Fibroblast of lung (primary cell): ENCODE results near the gene CAPSL. TPM values are rescaled to one million over a fixed set of nuclear protein-coding genes. Genes with fewer than 3 reads are reported as not detected.

Experiments used
- DNase-seq, 2 donors: peaks; one replicate each; pipeline versions ENCODE4 v3.0.0 to v3.0.0-alpha.2; 2010; ENCODE audit warnings: low read depth in 2 of 2
- H2AFZ ChIP-seq: 2 replicates; pipeline ENCODE4 v1.5.1; 2012; ENCODE audit warnings: low read length, control low read depth, inconsistent platforms
- H3K27ac ChIP-seq: 2 replicates; pipeline ENCODE4 v1.5.1; 2011; ENCODE audit warnings: low read length, control low read depth; ENCODE audit not compliant: insufficient read depth
- H3K27me3 ChIP-seq: 2 replicates; pipeline ENCODE4 v1.5.1; 2011; ENCODE audit warnings: mild to moderate bottlenecking, low read length; ENCODE audit not compliant: control insufficient read depth, insufficient read depth
- H3K36me3 ChIP-seq: 2 replicates; pipeline ENCODE4 v1.5.1; 2011; ENCODE audit warnings: low read length; ENCODE audit not compliant: control insufficient read depth, insufficient read depth
- H3K4me1 ChIP-seq: 2 replicates; pipeline ENCODE4 v1.5.1; 2011; ENCODE audit warnings: low read length; ENCODE audit not compliant: control insufficient read depth, insufficient read depth; ENCODE audit errors: extremely low read depth
- H3K4me2 ChIP-seq: 2 replicates; pipeline ENCODE4 v1.5.1; 2011; ENCODE audit warnings: low read length, control low read depth; ENCODE audit not compliant: insufficient read depth; ENCODE audit errors: extremely low read depth
- H3K4me3 ChIP-seq, 4 experiments: fragments of 200-600 bp in 1 of 4; sonication (generic) in 1 of 4; replicated peaks in 1 of 4; 2 replicates each; pipeline ENCODE4 v1.5.1; 2011 to 2016; ENCODE audit warnings: low read length in 4 of 4, low read depth in 3 of 4, mild to moderate bottlenecking in 3 of 4, control low read depth in 2 of 4, inconsistent platforms in 1 of 4, mixed read lengths in 1 of 4; ENCODE audit not compliant: insufficient read depth in 1 of 4; ENCODE audit errors: control extremely low read depth in 1 of 4
- H3K79me2 ChIP-seq: 2 replicates; pipeline ENCODE4 v1.5.1; 2012; ENCODE audit warnings: mild to moderate bottlenecking, low read length, inconsistent platforms; ENCODE audit not compliant: control insufficient read depth, insufficient read depth
- H3K9ac ChIP-seq: 2 replicates; pipeline ENCODE4 v1.5.1; 2011; ENCODE audit warnings: mild to moderate bottlenecking, low read length, control low read depth; ENCODE audit not compliant: insufficient read depth
- H3K9me3 ChIP-seq: 2 replicates; pipeline ENCODE4 v1.5.1; 2012; ENCODE audit warnings: low read depth, low read length; ENCODE audit not compliant: control insufficient read depth, insufficient read depth
- H4K20me1 ChIP-seq: 2 replicates; pipeline ENCODE4 v1.5.1; 2011; ENCODE audit warnings: low read length; ENCODE audit not compliant: control insufficient read depth, insufficient read depth; ENCODE audit errors: extremely low read depth
- CTCF ChIP-seq, 2 donors: IDR thresholded peaks in 1 of 2; conservative IDR thresholded peaks in 1 of 2; 1 replicate in 1 of 2; 2 replicates in 1 of 2; pipeline ENCODE4 v1.5.1; 2011 to 2012; ENCODE audit warnings: low read length in 2 of 2, control low read depth in 1 of 2, inconsistent platforms in 1 of 2, low read depth in 1 of 2, mild to moderate bottlenecking in 1 of 2
- EZH2 ChIP-seq: IDR thresholded peaks from 2 replicates; pipeline ENCODE4 v1.5.1; 2012; ENCODE audit warnings: low read length, control low read depth, mild to moderate bottlenecking; ENCODE audit errors: missing control alignments
- polyA plus RNA-seq, 2 donors: library from polyadenylated mRNA; depleted of rRNA in 1 of 2; stranded (reverse) in 1 of 2; unstranded in 1 of 2; fragments of >200 nt; gene quantifications; 2 replicates each; pipeline ENCODE4 v1.2.1, GENCODE V29; 2011 to 2012; ENCODE audit warnings: missing spikeins in 1 of 2
- total RNA-seq: library from RNA; depleted of rRNA; stranded (reverse); fragments of >200 nt; gene quantifications from 2 replicates; pipeline ENCODE4 v1.2.1, GENCODE V29; 2014

The CAPSL gene
- total and polyA plus RNA-seq, 2 donors (not counting 1 experiment from before 2014, with no cell fraction given), result 0.33 to 0.96 TPM

- DNase-seq, result peak; percentile 20 to 65
- Histone ChIP-seq H3K36me3 (no peaks in the 10 kb centered on the region), H3K4me3 (peak overlapping the region in 3 of 4 experiments; percentile 18 to 45 (median 30)), H3K4me2 (peak overlapping the region; percentile 83), H3K27ac (no peak overlapping the region), H3K79me2 (no peaks in the 10 kb centered on the region), H3K9ac (no peak overlapping the region), H3K9me3 (no peaks in the 10 kb centered on the region), H3K27me3 (no peaks in the 10 kb centered on the region), H4K20me1 (no peaks in the 10 kb centered on the region), H3K4me1 (peaks cover 7% of the 10 kb centered on the region), H2AFZ (peak overlapping the region; percentile 43)
- TF ChIP-seq EZH2 (no peak), CTCF (conservative IDR thresholded peaks at IDR 0.05 in 1 of 2, IDR thresholded peaks at IDR 0.05 in 1 of 2; ENCODE audit: low read depth in 1 of 2, low read length in 2 of 2) (peak; percentile 80 to 92)
Measured at GRCh38 chr5:35926389-35927051, 11.9 kb downstream of the CAPSL start.

- TF ChIP-seq CTCF (conservative IDR thresholded peaks at IDR 0.05 in 1 of 2, IDR thresholded peaks at IDR 0.05 in 1 of 2; ENCODE audit: low read depth in 1 of 2, low read length in 2 of 2) (peak; percentile 77), EZH2 (no peak)
- H3K79me2 ChIP-seq, result no peaks in the 10 kb centered on the region
- peak overlapping the region; percentile 32 for H2AFZ ChIP-seq
- peak overlapping the region in 2 of 4 experiments; percentile 19 to 29 for H3K4me3 ChIP-seq
- no peak overlapping the region for H3K9ac ChIP-seq
- peak overlapping the region; percentile 39 for H3K4me2 ChIP-seq
- no peaks in the 10 kb centered on the region for H3K27me3 ChIP-seq
- no peaks in the 10 kb centered on the region for H3K36me3 ChIP-seq
- no peaks in the 10 kb centered on the region for H3K9me3 ChIP-seq
- peaks cover 7% of the 10 kb centered on the region for H3K4me1 ChIP-seq
- peak overlapping the region; percentile 34 for H3K27ac ChIP-seq
- DNase-seq, result peak; percentile 62 to 65
- H4K20me1 ChIP-seq, result no peaks in the 10 kb centered on the region
Measured at GRCh38 chr5:35924950-35925722, 13.3 kb downstream of the CAPSL start.
